Activated gamma-delta T cell (primary cell): ENCODE data around the gene TLE3.

Experiments used
- DNase-seq: peaks from one replicate; lab custom pipeline; 2025; lab: John Stamatoyannopoulos, UW

The TLE3 gene

DNA sequence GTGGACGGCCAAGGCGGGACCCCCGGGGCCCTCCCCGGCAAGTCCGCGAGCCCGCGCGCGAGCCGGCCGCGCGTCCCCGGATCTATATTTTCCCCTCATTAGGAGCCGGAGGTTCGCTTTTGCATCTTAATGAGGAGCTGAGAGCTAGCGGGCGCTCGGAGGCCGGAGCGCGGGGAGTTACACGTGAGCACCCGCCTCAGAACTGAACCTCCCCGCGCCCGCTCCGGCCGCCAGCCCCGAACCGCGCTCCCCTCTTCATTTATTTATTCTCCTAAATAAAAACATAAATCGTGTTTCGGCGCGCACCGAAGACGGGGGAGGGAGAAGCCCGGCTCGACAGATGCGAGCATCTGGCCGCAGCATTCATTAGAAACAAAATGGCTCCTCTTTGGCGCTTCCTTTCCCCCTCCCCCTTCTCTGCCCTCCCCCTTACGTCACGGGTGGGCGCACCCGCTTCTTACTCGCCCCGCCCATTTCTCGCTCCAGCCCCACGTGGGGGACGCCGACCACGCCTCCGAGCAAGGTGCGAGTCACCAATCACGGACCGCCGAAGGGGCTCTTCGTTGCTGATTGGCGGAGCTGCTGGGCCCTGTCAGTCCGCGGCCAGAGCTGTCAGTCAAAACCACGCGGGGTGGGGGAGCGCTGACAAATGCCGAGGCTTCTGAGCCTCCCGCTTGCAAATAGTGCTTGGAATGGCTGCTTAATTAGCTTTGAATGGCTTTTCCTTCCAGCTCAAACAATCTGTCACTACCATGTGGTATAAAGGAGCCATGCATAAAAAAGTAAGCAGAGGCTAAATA is 1.6 kb upstream of the TLE3 start:
- DNase-seq, result peak; percentile 97

DNA sequence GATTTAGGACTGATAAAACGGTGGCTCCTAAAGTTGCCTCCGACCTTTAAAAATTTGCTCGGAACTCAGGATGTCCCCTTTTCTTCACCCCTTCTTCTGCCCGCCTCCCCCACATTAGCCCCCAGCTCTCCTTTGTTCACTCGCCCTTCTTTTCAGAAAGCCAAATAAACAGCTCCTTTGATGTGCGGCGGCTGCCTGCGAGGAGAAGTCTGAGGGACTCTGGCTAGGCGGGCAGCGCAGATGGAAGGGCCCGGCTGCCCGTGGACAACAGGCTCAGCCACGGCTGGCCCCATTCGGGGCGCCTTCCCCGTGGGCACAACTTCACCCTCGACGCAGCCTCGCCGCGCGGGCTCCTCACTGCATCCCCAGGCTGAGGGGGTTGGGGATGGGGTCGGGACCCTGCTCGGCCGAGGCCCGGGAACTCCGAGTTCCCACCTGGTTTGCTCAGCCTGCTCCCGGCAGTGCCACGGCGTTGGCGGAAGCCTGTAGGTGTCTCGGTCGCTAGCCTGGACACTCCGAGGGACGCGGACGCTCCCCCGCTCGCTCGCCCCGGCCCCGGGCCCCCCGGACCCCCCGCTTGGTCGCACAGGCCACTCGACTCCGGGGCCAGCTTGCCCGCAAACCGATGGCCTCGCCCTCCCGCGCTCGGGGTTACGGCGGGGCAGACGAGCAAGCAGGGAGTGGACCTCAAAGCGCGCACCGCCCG is 897 bp upstream of the TLE3 start:
- no peak for DNase-seq

DNA sequence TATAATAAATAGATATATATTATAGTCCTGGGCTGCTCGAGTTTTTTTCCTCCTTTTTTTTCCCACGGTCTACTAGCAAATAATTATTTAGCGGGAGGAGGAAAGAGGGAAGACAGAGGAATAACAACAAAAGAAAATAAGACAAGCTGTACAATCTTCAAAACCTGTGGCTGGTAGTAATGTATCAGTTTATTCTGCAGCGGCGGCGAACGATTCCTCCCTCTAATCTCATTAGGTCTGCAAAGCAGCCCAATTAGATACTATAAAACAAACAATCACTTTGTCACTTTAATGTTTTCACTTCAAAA is 390 bp upstream of the TLE3 start:
- no peak for DNase-seq

DNA sequence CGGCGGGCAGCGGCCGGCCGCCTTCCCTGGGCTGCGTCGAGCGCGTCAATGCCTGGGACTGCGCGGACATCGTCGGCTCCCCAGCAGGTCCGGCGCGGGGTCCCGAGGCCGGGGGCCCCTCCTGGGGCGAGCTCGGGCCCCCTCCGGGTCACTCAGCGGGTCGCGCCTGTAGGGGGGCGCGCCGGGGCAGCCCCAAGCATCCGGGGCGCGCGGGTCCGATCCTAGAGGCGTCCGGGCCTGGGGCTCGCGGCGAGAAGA is 725 bp downstream of the TLE3 start:
- DNase-seq, result no peak

DNA sequence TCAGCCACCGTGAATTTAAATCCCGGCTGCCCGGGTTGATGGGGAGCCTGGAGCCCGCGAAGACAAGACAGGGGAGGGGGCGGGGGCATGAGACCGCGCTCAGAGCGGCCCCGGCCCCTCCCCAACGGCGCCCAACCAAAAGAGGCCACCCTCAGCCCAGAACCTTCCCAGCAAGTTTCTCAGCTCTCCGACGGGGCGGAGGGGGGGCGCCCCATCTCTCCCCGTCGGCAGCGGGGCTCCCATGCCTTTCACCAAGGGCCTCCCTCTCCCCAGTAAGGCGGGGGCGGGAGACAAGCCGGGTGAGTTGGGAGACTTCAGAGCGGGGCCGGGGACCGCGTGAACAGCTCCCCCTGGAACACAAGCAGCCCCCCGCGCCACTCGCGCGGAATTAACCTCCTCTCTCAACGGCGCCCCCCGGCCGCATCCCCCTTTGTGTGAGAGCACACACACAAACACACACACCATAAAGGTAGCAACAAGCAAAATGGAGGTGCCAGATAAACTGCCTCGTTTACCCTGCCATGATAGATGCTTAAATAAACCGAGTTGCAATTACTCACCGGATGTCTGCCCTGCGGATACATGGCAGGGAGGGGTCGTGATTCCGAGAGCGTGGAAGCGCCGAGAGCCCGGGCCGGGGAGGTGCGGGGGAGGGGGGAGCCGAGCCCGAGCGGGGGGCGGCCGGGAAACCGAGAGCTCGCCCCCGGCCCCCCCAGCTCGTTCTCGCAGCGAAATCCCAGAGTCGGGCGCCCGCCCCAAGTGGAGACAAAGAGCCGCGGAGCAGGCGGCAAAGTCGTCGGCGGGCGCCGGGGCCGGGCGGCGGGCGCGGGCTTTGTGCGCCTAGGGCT is 1.3 kb downstream of the TLE3 start:
- DNase-seq, result peak; percentile 25

DNA sequence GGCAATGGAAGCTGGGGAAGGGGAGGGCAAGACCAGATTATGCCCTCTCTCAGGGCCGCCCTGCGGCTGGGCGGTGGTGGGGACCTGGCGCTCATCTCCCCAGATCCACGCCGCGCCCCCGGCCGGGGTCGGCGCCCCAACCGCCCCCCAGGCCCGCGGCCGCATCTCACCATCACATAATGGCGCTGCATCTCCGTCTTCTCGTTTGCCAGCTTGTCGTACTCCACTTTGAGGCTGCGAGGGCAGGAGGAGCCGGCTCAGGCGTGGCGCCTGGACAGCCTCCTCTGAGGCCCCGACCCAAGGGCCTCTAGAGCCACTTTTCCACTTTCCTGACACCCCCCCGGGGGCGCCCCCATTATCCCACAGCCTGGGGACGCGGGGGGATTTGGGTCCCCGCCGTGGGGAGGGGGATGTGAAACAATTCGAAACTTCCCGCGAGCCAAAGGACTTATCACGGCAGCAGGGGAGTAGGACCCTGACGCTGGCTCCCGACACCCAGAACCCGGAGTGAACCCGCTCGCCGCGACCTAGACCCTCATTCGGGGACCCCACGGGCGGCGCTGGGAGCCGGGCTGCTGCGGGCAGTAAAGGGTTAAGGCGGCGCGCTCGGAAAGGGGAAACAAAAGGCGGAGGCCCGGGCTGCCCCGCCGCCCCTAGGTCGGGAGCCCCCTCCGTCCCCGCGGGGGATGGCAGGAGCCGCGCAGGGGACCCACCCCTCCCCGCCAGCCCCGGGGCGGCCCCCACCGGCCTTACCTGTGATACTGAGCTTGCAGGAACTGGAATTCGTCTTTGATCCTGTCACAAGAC is 2.1 kb downstream of the TLE3 start:
- DNase-seq, result no peak

DNA sequence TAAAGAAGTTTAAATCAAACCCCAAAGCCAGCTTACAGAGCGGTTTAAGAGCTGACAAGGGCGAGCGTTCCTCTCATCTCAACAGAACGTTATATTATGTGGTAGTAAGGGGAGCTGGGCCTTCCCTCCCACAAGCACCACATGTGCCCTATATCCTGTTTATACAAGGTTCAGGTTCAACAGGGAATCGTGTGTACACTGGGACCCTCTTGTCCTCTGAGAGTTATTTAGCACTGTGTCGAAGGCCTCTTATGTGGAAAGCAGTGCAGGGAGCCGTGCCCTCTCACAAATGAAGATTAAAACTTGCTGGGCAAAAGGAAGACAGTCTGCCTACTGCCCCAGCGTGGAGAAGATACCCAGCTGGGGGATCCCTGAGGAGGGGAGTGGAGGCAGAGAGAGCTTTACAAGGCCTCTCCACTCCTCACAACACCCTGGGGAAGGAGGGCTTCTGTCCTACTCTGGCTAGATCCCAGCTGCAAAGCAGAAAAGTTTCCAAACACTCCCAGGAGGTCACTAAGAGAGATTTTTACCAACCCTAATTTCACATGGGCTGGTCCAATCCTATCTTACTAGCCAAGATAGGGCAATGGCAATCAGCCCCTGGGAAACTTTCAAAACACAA is 2.9 kb downstream of the TLE3 start:
- no peak for DNase-seq

DNA sequence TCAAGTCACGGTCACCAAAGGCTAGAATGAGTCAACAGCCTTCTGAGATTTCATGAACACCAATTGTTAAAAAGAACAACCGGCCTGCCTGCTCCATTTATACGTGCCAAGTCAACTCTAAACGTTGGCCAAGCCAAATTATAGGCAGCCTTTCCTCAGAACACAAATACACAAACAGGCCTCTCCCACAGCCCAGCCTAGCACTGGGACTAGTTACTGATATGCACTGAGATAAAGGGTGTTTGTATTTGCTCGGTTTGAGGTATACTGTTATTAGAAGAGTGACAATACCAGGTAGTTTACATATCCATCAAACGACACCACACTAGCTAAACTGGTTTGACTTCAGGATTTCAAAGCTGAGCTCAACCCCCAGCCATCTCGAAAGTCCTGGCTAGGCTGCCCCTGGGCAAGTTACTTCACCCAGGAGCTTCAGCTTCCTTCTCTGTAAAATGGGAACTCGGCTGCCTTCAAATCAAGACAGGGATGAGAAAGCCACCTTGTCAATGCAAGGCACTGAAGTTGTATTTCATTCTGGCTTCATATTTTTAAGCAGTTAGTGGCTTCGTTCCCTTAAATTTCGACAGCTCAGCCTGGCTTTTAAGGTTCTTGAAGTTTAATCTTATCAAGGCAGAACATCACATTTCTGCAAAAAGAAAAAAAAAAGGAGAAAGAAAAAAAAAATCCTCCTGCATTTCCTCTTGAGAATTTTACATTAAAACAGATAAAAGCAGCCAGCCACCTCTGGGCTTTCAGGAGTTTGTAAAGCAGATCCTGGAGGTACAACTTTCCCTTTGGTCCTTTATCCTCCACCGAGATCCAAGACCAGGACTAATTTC is 4.0 kb downstream of the TLE3 start:
- no peak for DNase-seq

DNA sequence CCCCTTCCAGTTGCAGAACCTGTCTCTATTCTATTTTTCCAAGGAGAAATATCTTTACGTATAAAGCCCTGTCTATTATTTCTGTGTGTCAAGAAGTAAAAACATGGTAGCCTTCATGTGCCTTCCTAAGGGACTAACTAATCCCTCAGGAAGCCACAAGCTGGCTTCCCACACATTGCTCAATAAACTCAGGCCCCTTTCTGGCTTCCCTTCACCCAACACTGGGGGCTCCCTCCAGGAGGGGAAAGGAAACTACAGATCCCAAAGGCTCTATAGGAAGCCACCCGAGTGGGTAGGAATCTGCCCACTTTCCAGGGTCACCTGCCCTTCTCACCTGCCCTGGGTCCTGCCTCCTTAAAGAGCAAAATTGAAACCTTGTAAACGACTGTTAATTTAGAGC is 4.6 kb downstream of the TLE3 start:
- no peak for DNase-seq

DNA sequence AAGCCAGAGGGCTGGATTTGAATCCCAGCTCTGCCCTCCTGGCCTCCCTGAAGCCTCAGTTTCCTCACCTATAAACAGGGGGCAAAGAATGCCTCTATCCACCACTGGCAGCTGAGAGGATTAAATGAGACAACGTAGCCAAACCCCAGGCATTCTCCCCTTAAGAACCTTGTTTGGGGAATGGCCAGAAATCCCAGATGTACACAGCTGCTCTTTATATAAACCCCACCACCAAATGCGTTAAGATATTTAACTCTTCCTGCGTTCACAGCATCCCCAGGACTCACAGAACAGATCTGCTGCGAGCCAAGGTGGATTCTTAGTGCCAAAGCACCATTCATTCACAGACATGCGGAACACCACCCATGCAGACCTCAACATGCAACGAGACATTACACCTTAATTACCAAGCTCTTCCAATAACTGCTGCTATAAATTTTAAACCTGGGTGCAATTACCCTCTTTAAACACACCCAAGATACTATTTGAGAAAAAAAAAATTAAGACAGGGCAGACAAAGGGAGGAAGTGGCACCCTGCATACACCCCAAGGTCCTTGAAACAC is 5.2 kb downstream of the TLE3 start:
- DNase-seq, result no peak

DNA sequence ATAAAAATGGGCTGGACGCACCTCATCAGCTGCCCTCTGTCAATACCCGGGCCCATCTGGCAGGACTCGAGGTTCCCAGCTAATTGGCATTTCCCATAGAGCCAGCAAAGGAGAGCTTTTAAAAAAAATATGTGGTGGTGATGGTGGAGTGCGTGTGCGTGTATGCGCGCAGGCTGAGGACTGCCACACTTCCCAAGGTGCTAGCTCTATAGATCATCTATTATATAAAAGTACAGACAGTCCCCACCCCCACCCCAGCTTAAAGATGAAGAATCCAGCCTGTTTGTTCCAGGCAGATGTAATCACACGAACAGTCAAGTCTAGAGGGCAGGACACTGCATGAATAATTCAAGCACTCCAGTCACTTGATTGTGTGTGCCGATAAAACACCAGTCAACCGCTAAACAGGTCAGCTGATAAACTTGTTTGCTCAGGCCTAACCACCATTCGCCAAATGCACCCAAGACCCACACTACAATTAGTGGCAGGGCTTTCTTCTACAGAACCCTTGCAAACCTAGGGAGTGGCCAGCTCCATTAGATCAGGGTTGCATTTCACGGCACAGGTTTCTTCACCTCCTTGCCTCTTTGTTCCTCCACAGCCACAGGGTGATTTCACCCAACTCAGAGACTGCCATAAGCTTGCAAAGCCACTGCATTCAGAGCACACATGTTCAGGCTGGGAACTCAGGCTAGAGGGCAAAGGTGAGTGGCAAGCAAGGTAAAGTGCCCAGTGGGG is 5.8 kb downstream of the TLE3 start:
- no peak for DNase-seq

DNA sequence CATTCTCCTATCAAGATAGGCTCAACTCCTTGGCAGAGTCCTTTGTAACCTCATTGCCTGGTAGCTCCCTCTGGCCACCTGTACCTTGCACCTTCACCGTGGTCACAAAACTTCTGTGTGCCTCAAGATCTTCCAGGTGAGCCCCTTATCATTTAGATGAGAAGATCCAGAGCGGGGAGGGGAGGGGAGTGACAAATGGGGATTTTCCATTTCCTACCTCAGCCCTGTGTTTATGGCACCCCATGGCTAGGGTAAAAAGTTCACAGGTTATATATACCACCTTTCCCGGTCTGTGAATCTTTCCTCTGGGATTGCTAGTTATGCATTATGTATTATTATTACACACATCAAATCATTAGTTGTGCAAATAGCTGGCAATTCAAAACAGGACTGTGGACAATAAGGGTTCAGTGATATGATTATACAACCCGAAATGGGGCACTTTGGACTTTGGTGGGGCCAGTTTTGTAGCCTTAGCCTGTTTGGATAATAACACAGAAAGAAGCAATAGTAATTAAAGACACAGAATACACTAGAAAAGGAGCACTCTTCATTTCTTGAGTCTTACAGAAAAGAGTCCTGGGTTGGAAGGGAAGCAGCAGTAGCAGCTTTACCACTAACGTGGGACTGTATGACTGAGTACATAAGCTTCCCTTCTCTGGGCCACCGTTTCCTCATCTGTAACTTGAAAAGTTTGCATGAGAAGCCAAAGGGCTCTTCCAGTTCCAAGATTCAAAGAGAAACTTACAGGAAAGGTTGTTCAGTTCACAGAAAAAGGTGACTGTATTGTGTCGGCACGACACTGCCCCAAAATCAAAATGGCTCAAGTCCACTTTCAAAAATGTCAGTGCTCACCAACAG is 7.1 kb downstream of the TLE3 start:
- no peak for DNase-seq

DNA sequence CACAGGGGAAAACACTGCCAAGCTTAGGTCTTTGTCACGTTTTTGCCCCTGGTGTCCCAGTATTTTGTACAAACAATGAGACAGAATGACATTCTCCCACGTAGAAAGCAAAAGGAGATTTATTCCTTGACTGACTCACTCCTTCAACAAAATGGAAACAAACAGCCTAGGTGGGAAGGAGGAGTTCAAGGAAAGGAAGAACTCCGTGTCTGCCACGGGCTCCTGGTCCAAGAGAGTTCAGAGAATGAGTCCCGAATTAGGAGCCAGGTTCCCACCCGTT is 8.1 kb downstream of the TLE3 start:
- DNase-seq, result no peak

DNA sequence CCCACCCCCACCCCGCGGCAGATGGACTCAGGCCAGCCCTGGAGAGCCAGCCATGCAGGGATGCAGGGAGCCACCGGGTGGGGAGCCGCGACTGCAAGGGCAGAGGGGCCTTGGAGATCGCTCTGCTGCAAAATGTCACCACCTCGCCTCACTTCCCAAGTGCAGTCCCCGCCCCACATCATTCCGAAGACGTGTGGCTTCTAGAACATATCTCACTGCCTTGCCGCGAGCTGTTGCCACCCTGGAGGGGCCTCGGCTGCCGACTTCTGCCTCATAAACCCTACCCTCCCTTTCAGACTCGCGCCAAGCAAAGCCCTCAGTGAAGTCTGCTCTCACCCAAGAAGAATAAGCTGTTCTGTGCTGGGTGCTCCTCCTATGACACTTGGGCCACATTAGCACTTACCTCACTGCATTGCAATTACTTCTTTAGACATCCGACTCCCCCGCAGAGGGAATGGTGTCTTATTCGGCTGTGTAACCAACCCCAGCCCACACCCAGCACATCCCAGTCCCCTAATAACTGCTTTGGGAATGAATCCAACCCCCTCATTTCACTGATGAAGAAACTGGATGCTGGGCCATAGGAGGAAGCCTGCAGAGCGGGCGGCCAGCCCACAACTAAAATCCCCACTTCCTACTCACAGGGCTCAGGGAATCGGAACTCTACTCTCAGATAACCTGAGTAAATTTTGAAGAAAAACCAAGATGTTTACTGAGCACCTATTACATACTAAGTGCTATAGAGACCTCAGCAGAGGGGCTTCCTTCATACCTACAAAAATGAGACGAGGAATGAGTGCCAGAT is 8.6 kb downstream of the TLE3 start:
- DNase-seq, result no peak

DNA sequence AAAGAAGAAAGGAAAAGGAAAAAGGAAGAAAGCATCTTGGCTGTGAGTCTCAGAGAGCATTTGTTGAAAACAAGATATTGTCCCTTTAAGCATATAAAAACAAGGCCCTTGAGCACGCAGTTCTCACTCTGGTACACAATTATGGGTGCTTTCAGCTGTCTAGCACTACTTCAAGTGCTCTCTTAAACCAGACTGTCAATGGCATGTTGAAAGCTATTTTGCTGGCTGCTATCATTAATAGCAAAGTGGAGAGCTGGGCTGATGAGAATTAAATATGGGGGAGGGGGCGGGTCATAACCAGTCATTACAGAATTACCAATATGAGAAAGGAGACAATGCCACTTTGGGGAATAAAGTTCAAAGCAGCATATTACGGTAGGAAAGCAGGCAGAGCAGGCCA is 9.3 kb downstream of the TLE3 start:
- DNase-seq, result no peak

DNA sequence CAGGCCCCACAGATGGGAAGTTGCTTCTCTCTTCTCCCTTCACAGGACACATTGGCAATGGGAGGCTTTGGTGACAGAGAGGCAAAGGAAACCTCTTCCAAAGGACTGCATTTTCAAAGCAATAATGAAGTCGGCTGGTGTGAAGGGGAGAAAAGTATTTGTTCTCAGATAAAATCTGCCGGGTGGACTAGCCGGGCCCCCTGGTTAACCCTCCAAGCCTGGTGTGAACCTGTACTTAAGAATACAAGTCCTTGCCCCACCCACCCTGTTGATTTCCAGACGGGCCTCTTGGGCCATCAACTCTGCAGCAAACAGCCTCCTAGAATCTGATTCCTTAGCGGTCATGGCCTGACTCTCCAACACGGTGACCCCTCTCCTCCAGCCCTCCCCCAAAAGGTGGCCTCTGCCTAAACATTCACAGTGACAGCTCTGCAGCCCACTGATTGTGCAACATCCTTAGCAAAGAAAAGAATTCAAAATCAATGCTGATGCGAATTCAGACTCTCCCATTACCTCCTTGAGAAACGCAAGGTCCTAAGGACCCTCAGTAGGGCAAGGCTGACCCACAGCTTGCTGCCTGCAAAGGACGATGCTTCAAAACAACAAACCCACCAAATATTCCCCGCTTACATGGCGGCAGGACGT is 9.9 kb downstream of the TLE3 start:
- no peak for DNase-seq

DNA sequence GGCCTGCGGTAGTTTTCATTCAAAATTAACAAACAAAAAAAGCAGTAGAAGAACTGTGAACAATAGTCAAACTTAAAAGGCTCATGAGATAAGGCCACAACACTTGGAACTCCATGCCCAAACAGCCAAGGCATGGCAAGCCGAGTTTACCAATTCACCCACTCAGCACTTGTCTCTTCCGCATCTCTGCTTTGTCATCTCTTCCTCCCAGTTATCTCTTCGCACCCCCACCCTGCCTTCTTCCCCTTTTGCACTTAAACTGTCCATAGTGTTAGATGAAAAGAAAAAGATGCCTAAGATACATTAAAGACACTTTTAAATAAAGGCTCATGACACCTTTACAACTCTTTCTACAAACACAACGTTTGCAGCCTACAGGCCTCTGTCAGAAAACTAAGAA is 11.1 kb downstream of the TLE3 start:
- DNase-seq, result no peak

DNA sequence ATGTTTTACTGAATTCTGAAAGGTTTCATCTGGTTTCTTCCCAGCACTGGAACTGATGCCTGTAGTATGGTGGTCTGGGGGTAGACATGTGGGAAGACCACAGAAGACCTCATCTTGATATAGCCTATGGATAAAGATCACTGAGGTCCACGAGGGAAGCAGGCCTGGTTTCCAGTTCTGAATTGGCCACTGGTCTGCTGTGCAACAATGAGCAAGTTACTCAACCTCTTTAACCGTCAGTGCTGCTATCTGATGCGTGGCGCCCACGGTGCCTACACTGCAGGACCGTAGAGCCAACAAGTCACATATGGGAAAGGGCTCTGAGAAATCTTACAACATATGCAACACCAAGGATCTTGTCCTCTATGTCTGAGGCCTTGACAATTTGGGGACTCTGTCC is 13.3 kb downstream of the TLE3 start:
- no peak for DNase-seq
